GM19463 (cell line): ENCODE measurements around the gene PAPSS1.

Experiments
- ATAC-seq: cut with Tn5 transposase; IDR thresholded peaks from one replicate; pipeline ENCODE4 v1.9.1; 2021; ENCODE audit warnings: mild to moderate bottlenecking, moderate library complexity; ENCODE audit not compliant: unreplicated experiment

The PAPSS1 gene

DNA sequence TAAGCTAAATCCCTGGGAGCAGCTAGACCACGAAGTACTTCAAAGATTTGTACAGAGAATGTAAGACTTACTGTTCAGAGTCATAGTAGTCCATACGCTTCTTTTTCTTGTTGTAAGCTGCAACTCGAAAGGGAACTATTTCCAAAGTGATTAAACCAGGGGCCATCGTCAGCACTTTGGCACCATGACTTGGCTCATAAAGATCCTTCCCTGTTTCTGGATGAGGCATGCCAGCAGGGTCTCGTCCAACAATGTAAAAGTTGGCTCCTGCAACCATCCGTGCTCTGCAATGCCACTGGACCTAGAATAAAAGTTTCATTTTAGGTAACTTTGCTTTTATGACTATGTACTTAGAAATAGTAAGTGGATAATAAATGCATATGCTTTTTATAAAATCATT lies 88.5 kb downstream of the PAPSS1 start:
- no peak for ATAC-seq

- ATAC-seq = no peak
These were observed 89.8 kb downstream of the PAPSS1 start for GRCh38 chr4:107630185-107630705.

GRCh38 chr4:107629318-107629717 lies 90.7 kb downstream of the PAPSS1 start:
- ATAC-seq = no peak

DNA sequence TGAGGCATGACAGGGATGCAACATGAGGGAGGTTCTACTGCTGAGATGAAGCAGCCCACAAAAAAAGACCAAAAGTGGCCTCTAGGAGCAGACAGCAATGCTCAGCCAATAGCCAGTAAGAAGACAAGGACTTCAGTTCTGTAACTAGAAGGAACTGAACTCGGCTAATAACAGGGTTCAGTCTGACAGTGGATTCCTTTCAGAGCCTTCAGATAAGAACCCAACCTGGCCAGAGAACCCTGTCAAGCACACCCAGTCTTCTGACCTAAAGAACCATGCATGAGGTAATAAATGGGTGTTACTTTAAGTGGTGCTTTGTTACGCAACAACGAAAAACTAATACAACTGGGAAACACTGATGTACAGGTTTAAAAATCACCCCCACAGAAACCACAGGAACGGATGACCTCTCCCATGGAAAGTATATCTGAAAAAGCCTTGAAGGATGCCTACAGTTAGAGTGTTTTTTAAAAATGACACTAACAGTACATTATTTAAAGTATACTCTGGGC lies 94.6 kb downstream of the PAPSS1 start:
- ATAC-seq = no peak

- ATAC-seq = no peak
These were observed 96.0 kb downstream of the PAPSS1 start for GRCh38 chr4:107624024-107624423.

GRCh38 chr4:107622006-107622405 lies 98.0 kb downstream of the PAPSS1 start:
- no peak for ATAC-seq

- no peak for ATAC-seq
These were observed 100.3 kb downstream of the PAPSS1 start for GRCh38 chr4:107619731-107620130.

- no peak for ATAC-seq
These were observed 101.0 kb downstream of the PAPSS1 start for GRCh38 chr4:107619066-107619465.

GRCh38 chr4:107618656-107619055 lies 101.4 kb downstream of the PAPSS1 start:
- no peak for ATAC-seq

GRCh38 chr4:107616838-107617389 lies 103.1 kb downstream of the PAPSS1 start:
- no peak for ATAC-seq

GRCh38 chr4:107615809-107616208 lies 104.2 kb downstream of the PAPSS1 start:
- ATAC-seq = no peak

- ATAC-seq = no peak
These were observed 116.6 kb downstream of the PAPSS1 start for GRCh38 chr4:107603430-107603829.

DNA sequence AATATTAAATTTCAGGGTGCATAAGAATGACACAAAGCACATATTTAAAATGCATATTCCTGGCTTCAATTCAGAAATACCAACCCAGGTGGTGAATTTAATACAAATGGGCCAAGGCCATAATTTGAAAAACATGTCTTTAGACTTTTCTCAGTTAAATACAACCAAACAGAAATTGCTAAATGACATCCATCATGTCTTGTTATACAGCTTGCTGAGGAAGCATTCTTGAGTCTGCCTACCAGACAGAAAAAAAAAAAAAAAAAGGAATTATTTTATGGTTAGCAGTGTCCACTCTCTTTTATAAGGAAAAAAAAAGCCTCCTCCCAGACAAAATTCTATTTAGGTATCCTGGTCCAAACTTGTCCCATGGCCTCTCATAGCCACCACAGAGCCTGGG lies 119.1 kb downstream of the PAPSS1 start:
- ATAC-seq = no peak

- ATAC-seq = no peak
These were observed 119.6 kb downstream of the PAPSS1 start for GRCh38 chr4:107600436-107600835.

GRCh38 chr4:107599841-107600240 lies 120.2 kb downstream of the PAPSS1 start:
- ATAC-seq = no peak

GRCh38 chr4:107593230-107593629 lies 126.8 kb downstream of the PAPSS1 start:
- no peak for ATAC-seq

- ATAC-seq = no peak
These were observed 127.5 kb downstream of the PAPSS1 start for GRCh38 chr4:107592519-107592918.

DNA sequence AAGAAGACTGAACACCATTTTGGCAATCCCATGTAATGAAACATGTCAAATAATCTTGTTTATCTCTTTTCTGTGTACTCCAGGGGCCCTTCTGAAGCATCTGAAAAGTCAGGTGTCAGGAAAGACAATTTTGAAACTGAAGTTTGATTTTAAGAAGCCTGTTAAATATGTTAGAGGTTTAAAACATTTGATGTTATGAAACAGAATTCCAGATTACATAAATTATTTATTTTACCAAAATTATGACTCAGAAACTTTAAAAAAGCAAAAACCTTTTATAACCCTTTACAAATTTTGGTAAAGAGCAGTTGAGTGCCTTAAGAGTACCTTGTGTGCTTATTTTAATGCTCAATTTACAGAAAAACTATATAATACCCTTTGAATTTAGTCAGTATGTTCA lies 130.8 kb downstream of the PAPSS1 start:
- no peak for ATAC-seq

DNA sequence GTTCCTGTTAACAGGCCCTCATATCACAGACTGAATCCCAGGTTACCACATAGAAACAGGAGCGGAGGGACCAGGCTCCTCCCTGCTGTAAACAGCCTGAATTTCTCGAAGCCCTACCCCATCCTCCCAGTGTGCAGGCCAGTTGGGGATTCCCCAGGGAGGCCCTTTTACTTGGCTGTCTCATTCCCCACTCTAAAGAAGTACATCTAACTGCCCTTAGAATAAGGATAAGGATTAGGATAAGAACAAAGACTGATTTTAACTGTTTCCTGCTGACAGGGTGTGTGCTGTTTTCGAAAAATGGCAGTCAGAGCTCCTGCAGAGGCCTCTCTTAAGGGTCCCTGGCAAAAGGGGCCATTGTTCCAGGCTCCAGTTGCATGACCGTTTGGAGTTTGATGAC lies 133.7 kb downstream of the PAPSS1 start:
- ATAC-seq = no peak

DNA sequence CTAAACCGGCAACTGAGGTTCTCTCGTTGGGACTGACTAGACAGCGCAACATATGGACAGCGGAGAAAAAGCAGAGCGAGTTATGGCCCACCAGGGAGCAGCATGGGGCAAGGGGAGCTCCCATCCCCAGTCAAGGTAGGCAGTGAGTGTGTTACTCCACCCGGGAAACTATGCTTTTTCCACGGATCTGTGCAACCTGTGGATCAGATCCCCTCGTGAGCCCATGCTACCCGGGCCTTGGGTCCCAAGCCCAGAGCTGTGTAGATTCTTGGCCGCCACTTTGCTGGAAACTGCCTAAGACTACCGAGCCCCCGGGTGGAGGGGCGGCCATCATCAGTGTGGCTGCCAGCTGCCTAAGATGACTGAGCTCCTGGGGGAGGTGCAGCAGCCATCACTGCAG lies 140.9 kb downstream of the PAPSS1 start:
- no peak for ATAC-seq

- no peak for ATAC-seq
These were observed 141.7 kb downstream of the PAPSS1 start for GRCh38 chr4:107578321-107578720.

DNA sequence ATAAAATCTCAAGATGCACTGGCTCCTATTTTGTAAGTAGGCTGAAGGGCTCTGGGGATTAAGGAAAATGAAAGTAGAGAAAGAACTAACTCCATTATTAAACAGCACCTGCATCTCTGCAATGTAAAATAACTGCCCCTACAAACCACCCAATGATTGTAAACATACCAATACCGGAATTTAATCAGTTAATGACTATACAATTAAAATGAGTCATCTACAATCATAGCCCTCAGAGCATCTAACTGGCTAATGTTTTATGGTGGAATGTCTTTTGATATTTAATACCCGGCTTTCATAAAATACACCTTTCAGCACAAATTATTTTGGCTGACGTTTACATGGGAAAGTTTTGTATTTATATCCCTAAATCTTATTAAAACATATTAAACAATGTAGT lies 142.3 kb downstream of the PAPSS1 start:
- ATAC-seq = no peak

- no peak for ATAC-seq
These were observed 144.8 kb downstream of the PAPSS1 start for GRCh38 chr4:107575243-107575642.
